Ovary (tissue), 3 donors: ENCODE data around the gene MALL.
"Not testable (repeated sequence)": the region's sequence is repeated elsewhere in the genome, so short reads cannot be mapped to it uniquely, and the experiment has no call there.

Experiments
- POLR2A ChIP-seq: fragments of 450-650 bp; IDR thresholded peaks from one replicate; pipeline ENCODE4 v1.6.1; 2017; ENCODE audit warnings: antibody characterized with exemption, mild to moderate bottlenecking, moderate library complexity
- TF ChIP-seq, protein P1 (sequence below), 3 donors: fragments of 450-650 bp in 2 of 3; fragments of 200-600 bp in 1 of 3; IDR thresholded peaks; one replicate each; pipeline versions ENCODE4 v1.5.1 to v1.8.0; 2016 to 2022; ENCODE audit warnings: antibody characterized with exemption in 3 of 3, mild to moderate bottlenecking in 1 of 3
- donor health status: DM: no; HTN: no; CAD: no.

DNA sequence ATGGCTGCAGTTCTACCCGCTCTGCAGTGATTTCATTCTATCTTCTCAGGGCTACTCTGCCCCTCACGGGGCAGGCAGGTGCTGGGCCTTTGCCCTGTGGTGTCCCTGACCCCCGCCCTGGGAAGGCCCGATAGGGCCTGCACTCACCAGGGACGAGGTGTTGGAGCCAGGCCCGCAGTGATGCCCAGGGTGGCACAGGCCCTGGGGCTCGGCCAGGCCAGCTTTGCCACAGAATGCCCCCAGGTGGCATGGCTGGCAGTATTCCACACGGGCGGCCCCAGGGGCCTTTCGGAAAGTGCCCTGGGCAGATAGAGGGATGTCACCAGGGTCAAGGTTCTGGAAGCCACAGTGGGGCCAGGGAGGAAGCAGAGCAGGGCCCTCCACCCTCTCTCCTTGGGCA, 80.7 kb downstream of the MALL start:
- TF ChIP-seq, protein P1, sequence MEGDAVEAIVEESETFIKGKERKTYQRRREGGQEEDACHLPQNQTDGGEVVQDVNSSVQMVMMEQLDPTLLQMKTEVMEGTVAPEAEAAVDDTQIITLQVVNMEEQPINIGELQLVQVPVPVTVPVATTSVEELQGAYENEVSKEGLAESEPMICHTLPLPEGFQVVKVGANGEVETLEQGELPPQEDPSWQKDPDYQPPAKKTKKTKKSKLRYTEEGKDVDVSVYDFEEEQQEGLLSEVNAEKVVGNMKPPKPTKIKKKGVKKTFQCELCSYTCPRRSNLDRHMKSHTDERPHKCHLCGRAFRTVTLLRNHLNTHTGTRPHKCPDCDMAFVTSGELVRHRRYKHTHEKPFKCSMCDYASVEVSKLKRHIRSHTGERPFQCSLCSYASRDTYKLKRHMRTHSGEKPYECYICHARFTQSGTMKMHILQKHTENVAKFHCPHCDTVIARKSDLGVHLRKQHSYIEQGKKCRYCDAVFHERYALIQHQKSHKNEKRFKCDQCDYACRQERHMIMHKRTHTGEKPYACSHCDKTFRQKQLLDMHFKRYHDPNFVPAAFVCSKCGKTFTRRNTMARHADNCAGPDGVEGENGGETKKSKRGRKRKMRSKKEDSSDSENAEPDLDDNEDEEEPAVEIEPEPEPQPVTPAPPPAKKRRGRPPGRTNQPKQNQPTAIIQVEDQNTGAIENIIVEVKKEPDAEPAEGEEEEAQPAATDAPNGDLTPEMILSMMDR (IDR thresholded peaks at IDR 0.05): not testable (repeated sequence)
- TF ChIP-seq POLR2A: not testable (repeated sequence)
